HL-60/S4 (cell line): ENCODE measurements around the gene PAX7.

Experiments used
- in situ Hi-C: fragments of 300-500 bp; cut with MboI; formaldehyde crosslinking; loops from 2 replicates; pipeline ENCODE4 v1.14.3; 2022; ENCODE audit warnings: low sequenced_read_pairs

Gene PAX7

DNA sequence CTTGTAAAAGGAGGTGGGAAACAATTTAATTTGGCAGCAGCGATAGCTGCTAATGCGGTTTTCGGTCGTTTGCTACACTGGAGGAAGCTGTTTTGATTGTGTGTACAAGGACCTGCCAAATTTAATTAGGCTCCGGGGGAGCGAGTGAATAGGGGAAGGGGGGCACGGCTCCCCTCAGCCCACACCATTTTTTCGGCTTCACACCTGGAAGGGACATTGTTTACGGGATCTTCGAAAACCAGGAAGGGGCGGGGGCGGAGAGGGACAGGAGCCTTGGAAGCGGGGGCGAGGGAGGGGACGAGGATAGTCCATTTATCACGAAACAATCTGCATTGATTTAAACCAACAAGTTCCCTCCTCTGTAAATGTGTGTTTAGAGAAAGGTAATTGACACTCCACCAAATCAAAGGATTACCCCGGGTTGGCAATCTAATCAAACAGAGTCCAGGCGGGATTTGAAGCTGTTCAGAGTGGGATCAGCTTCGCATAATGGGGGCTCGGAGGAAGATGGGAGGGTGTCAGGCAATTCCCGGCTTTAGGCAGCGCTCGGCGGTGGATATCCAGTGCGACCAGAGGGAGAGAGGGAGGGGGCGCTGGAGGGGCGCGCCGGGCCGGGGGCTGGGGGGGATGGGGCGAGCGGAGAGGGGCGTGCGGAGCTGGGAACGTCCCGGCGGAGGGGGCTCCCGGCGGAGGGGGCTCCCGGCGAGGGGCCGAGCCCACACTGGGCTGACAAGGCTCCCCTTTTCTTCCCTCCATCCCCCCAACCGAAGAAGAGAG, 9.8 kb downstream of the PAX7 start:
- in situ Hi-C loops, result no loop called here

DNA sequence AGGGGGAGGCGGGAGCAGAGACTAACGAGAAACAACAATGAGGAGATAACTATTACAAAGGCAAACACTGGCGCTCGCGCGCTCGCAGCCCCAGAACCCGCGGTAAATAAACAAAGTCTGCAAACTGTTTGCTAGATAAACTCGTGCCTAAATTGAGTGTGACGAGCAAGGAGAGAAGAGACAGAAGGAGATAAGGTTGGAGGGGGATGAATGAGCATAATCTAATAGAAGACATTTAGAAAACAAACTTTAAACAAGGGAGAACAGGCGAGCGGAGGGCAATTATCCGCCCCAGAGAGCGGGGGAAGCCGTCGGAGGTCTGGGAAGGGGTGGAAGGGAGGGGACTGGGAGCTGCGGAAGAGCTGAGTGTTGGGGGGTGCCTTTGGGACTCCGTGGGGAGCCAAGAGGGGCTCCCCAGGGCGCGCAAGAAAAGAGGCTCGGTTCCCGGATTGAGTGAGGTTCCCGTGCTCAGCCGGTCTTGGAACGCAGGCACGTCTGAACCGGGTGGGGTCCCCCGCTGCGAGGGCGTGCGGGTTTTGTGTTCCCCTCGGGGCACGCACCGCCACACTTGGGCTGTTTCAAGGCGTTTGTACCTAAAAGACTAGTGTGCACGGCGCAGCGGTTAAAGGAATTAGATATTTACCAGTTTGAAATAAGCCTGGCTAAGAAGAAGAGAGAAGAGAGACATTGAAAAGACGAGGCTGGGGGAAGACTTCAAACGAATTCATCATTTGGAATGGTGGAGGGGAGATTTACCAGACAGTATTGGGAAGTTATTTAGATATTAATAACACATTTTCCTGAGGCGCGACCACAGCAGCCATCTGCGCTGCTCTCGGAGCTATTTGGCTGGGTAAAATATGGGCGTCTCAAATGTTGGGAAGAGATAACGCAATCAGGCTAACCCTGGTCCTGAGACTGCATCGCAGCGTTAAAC, 10.6 kb downstream of the PAX7 start:
- in situ Hi-C loops, result no loop called here

- in situ Hi-C loops, result no loop called here
Observed at GRCh38 chr1:18642278-18643095, 11.8 kb downstream of the PAX7 start.

DNA sequence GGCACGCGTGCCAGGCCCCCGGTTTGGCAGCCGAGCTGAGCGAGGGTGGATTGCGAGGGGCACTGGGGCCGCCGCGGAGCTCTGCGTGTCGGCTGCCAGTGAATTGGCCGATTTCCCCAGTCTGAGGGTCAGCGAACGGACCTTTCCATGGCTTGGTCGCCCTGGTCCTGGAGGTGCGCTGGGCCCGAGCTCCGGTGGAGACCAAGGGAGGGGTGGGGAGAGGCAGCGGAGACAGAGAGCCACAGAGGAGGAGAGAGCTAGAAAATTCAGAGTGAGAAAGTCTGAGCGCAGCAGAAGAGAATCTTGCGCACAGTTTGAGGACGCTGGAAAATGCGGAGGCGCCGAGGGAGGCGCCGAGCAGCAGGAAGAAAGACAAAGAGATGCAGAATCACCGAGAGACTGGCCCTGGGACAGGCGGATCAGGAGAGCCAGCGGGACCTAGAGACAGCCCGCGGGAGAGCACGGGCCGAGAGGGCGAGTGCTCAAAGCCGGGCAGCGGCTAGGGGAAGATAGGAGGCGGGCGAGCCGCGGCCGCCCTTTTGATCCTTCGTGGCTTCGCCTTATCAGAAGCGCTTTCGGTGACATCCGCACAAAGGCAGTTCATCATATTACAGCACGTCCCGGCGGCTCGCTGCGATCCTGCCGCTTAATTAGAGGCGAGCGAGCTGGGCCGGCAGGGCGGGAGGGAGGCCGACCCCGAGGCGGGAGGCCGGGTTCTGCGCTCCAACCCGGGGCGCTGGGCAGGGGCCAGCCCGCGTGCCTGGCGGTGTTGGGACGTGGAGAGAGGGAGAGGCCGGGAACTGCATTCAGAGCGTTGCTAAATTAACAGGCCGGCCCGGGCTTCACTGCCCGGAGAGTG, 12.7 kb downstream of the PAX7 start:
- in situ Hi-C loops, result no loop called here

DNA sequence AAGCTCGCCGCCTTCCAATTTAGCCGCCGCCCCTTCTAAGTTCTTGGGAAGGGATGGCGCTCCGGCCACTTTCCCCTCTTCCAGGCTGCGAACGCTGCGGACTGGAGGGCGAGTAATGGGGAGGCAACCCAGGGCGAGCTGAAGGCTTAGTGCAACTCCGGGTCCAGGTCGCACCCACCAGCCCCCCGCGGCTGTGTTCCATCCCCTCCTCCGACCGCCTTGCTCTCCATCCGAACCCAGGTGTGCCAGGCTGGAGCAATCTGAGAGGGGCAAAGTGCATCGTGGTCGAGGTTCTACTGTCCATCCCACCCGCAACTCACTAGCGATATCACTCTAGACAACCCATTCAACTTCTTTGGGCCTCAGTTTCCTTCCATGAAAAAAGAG, 13.4 kb downstream of the PAX7 start:
- in situ Hi-C loops, result no loop called here

DNA sequence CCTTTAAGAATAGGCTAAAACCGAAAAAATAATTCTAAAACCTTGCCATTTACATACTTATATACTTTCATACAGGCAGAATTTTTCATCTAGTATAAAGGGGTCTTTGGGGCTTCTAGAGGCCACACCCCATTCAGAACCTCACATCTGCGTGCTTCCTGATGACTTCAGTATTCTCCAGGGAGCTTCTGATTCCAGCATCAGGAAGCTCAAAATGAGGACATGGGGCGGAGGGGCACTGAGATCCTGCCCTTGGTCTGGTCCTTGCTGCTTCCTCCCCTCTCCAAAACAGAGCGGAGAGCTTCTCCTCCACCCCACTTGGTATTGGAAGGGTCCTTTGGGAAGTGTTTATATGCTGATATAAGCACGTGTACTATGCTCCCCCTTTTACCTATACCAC, 13.8 kb downstream of the PAX7 start:
- in situ Hi-C loops, result no loop called here

DNA sequence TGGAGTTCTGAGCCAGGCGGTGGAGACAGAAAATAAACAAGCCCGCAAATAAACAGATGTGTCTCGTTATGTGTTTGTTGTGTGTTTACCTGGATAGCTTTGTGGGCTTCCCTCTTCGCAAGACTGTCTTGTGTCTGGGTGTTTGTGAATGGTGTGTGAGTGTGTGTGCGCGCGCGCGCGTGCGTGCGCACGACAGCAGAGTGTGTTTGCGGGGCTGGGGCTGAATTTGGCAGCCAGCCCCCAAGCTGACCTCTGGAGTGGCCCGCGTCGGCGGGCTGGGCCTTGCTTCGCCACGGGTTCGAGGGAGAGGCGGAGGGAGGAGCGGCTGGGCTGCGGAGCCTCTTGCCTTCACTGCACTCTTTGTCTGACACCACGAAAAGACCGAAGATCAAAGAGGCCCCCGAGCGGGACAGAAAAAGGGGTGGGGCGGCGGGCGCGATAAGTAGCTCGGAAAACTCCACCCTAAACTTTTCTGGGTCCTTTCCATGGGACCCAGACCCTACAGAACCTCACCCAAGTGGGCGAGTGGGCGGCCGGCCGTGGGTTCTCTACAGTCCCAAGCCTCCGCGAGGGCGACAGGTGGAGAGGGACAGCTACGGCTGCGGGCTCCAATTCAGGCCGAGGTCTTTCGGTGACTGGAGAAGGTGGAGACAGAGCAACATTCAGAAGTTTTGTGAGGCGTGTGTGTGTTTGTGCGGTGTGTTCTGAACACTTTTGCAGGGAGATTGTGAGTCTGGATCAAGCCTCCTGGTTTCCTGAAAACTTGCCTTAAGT, 14.5 kb downstream of the PAX7 start:
- in situ Hi-C loops, result no loop called here

DNA sequence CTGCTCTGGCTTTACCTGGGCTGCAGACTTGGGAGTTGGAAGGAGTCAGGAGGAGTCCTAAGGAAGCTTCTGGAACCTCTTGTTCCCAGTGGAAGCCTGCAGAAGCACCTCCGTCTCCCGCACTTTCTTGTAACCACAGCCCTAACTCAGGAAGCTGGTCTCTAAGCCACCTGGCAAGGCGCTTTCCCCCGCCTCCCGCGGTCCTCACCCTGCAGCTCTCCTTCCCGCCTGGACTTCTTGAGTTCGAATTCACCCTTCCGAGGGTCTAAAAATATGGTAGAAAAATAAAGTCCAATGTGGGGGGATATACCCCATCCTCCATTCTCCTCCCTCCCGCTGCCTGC, 15.1 kb downstream of the PAX7 start:
- in situ Hi-C loops, result no loop called here

DNA sequence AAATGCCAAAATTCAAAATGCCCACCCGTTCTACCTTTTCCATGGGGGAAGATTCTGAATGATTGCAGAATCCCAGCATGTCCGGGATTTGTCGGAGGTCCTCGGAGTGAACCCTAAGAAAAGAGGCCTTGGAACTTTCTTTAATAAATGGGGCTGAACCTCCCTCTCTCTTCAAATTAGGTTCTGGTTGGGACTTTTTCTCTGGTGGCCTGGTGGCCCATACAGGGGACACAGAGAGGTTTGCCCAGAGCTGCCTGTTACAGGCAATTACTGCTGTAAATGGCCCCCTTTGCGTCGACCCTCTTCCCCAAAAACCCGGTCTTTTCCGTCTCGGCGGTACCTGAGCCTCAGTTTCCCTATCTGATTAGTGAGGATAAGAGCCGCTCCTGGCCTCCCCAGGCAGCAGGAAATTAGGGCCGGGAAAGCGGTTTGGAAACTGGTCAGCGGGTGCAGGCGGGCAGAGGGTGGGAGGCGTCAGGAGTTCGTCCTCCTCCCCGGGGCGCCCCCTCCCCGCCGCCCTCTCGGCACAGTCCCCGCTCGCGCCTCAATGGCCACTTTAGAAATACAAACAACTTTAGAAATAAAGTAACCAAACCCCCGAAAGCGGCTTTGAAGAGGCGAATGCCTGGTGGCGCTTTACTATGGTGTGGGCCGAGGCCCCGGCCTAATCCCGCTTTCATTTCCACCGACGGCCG, 15.6 kb downstream of the PAX7 start:
- in situ Hi-C loops, result no loop called here

DNA sequence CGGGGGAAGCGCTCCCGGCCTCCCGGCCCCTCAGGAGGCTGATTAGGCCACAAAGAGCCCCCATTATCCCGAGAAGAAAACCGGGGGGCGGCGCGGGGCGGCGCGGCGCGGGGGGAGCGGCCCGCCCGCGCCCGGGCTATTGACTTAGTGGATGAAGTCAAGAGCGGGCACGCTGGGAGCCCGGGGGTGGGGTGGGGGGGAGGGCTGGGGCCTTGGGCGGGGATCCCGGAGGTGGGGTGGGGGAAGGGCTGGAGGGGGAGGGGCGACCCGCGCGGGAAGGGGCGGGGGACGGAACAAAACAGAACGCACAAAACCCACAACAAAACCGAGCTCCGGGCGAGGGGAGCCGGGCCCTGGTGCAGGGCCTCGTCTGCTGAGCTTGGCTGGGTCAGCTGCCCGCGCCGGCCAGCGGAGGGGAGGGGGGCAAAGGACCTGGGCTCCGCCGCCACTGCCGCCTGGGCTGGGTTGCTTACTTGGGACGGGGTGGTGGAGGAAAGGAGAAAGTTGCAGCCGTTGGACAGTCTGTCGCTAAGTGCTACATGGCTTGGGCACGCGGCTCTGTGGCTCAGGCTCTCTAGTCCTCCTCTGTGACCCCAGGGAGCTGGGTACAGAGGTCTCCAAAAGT, 16.3 kb downstream of the PAX7 start:
- in situ Hi-C loops, result no loop called here

GRCh38 chr1:18647681-18648214, 17.1 kb downstream of the PAX7 start:
- in situ Hi-C loops, result no loop called here

DNA sequence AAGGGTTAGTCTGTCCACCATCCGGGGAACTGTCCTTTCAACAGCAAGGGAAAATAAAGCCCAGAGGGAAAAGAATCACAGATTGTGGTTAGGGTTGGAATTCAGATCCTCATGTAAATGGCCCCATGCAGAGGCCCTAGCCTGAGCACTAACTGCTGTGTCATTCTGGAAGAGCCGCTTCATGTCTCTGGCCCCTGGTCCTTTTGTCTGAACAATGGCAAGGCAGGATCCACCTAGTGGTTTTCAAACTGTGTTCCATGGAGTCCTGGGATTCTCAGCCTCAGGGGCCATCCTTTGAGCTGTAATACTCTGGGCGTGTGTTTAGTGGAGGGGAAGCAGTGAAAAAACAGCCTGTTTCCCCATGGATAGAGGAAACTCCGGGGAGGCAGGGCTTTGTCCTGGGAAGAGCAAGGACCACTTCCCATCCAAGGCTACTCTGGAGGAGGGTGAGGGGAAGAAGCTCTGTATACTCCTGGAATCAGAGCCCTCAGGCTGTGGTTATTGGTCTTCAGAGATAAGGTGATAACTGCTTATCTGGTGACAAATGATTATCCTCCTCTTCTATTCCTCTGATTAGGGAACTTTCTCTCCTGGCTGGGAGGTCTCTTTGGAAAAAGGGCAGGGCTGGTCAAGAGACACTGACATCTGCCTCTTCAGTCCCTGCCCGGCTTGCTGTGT, 19.2 kb downstream of the PAX7 start:
- in situ Hi-C loops, result no loop called here

DNA sequence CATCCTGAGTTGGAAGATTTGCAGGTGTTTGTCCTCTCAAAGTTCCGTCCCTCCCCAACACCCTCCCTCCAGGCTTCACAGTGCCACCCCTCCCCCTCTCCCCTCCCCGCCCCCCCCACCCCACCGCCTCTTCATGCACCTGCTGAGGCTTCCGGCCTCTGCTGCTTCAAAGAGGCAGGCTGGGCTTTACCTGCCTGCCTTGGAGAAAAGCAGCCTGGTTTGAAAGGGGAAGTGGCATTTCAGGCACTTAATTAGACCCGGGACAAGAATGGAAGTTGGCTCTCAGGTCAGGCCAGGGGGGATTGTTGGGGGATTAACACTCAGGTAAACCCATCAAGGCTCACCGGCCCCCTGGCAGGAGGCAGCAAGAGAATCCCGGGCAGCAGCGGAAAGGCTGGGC, 21.1 kb downstream of the PAX7 start:
- in situ Hi-C loops, result no loop called here

DNA sequence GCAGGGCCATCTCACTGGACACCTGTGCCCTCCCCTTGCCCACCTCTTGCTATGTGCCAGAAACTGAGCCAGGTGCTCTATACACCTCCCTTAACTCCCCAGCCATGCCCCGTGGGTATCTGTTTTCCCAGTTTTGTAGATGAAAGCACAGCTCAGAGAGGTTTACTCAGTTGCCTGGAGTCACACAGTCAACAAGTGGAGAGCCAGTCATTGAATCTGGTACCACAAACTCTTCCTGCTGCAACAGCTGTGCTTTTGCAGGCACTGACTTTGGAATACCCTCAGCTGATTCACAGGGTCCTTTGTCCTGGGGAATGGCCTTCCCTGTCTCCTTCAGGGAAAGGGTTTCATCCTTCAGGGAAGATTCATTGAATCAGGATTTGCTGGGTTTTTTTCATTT, 22.1 kb downstream of the PAX7 start:
- in situ Hi-C loops, result no loop called here

GRCh38 chr1:18653367-18653766, 22.7 kb downstream of the PAX7 start:
- in situ Hi-C loops, result no loop called here

GRCh38 chr1:18653916-18654315, 23.3 kb downstream of the PAX7 start:
- in situ Hi-C loops, result no loop called here

GRCh38 chr1:18654599-18654998, 24.0 kb downstream of the PAX7 start:
- in situ Hi-C loops, result no loop called here
